Osteocyte (in vitro differentiated cells): ENCODE measurements around the gene TIMM10B. TPM values are rescaled to one million over a fixed set of nuclear protein-coding genes. Genes with fewer than 3 reads are reported as not detected.

Experiments used
- DNase-seq: peaks from one replicate; pipeline ENCODE4 v3.0.0; 2021; ENCODE audit warnings: mixed read lengths; ENCODE audit not compliant: unreplicated experiment; ENCODE audit errors: extremely low spot score
- H3K27ac Mint-ChIP-seq: one replicate; pipeline ENCODE4 v1.8.0; 2021; ENCODE audit warnings: mild to moderate bottlenecking, mixed read lengths; ENCODE audit not compliant: unreplicated experiment
- H3K27me3 Mint-ChIP-seq: one replicate; pipeline ENCODE4 v1.8.0; 2021; ENCODE audit warnings: mixed read lengths; ENCODE audit not compliant: unreplicated experiment
- H3K36me3 Mint-ChIP-seq: one replicate; pipeline ENCODE4 v1.8.0; 2021; ENCODE audit warnings: mixed read lengths; ENCODE audit not compliant: unreplicated experiment
- H3K4me1 Mint-ChIP-seq: one replicate; pipeline ENCODE4 v1.8.0; 2021; ENCODE audit warnings: mixed read lengths; ENCODE audit not compliant: unreplicated experiment
- H3K4me3 Mint-ChIP-seq: one replicate; pipeline ENCODE4 v1.8.0; 2021; ENCODE audit warnings: mild to moderate bottlenecking, moderate library complexity, mixed read lengths; ENCODE audit not compliant: unreplicated experiment
- H3K9me3 Mint-ChIP-seq: one replicate; pipeline ENCODE4 v1.8.0; 2021; ENCODE audit warnings: mixed read lengths; ENCODE audit not compliant: unreplicated experiment
- total RNA-seq: library from RNA; stranded (reverse); gene quantifications from 2 replicates; pipeline ENCODE4 v1.2.1, GENCODE V29; 2021
- TF ChIP-seq, protein P1 (sequence below): fragments of 200-600 bp; sonication (generic); IDR thresholded peaks from 2 replicates; pipeline ENCODE4 v1.5.0; 2021; ENCODE audit warnings: antibody characterized with exemption, mild to moderate bottlenecking, moderate library complexity

The TIMM10B gene
- total RNA-seq, 1 donor from 2014 or later, result 27.0 TPM

DNA sequence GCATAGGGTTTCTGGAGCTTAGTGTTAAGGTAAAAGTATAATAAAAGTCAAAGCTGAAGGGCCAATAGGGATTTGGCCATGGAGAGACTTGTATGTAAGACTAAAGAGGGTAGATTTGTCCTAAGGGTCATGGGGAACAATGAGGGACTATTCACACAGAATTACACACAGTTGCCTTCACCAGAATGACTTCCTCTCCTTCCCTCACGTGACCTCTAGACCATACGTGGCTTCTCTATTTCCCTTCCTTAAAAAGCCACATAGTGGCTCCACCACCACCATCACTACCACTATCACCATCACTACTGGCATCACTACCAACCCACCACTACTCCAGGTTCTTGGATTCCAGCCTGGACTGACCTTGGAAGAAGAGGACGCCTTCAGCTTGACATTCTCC lies 43.3 kb upstream of the TIMM10B start:
- Mint-ChIP-seq H3K27ac (no peak overlapping the region), H3K4me3 (no peak overlapping the region), H3K36me3 (no peaks in the 10 kb centered on the region), H3K27me3 (no peaks in the 10 kb centered on the region), H3K9me3 (no peaks in the 10 kb centered on the region), H3K4me1 (no peaks in the 10 kb centered on the region)
- TF ChIP-seq, protein P1, sequence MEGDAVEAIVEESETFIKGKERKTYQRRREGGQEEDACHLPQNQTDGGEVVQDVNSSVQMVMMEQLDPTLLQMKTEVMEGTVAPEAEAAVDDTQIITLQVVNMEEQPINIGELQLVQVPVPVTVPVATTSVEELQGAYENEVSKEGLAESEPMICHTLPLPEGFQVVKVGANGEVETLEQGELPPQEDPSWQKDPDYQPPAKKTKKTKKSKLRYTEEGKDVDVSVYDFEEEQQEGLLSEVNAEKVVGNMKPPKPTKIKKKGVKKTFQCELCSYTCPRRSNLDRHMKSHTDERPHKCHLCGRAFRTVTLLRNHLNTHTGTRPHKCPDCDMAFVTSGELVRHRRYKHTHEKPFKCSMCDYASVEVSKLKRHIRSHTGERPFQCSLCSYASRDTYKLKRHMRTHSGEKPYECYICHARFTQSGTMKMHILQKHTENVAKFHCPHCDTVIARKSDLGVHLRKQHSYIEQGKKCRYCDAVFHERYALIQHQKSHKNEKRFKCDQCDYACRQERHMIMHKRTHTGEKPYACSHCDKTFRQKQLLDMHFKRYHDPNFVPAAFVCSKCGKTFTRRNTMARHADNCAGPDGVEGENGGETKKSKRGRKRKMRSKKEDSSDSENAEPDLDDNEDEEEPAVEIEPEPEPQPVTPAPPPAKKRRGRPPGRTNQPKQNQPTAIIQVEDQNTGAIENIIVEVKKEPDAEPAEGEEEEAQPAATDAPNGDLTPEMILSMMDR, result no peak
- no peak for DNase-seq

DNA sequence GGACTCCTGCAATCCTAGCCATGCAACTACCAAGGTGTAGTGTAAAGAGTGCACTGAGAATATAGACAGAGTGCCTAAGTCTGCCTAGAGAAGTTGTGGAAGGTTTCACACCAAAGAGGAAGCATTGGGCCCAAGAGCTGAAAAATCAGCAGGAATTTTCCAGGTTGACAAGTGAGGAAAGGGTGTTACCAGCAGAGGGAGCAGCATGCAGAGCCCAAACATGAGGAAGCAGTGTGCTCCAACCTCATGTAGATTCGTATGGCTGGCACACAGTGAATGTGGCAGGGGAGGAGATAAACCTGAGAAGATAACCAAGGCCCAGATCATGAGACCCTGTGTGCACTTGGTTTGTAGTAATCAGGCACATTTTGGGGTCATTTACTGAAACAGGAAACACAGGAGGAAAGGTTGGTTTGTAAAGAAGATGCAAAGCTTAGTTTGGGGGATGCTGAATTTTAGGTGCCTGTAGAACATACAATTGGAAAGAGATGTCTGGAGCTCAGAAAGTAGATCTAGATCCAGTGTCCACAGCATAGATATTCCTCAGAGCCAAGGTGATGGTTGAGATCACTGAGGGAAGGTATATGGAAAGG lies 42.2 kb upstream of the TIMM10B start:
- no peak overlapping the region for H3K27ac Mint-ChIP-seq
- H3K4me1 Mint-ChIP-seq, result no peaks in the 10 kb centered on the region
- no peak for DNase-seq
- TF ChIP-seq, protein P1, result peak; percentile 68
- no peaks in the 10 kb centered on the region for H3K9me3 Mint-ChIP-seq
- no peak overlapping the region for H3K4me3 Mint-ChIP-seq
- no peaks in the 10 kb centered on the region for H3K27me3 Mint-ChIP-seq
- no peaks in the 10 kb centered on the region for H3K36me3 Mint-ChIP-seq

DNA sequence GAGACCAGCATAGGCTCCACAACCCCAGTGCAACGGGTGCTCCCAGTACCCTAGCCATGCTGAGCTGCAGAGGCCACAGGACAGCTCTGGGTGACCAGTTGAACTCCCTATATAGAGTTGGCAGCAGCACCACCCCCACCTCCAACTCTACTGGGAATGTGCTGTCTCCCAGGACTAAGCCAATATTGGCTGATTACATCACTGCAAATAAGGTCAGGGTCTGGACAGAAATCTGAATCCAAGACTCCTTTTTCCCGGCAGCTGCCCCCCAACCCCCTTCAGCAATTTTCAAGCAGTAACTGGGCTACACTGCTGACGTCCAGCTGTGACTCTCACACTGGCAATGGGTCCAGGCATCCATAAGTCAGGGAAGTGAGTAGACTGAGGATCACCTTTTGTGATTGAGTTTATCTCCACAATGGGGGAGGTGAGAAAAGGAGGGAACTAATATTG lies 40.4 kb upstream of the TIMM10B start, which contains the start of gene HPX:
TSS of gene HPX (minus strand) at position 82 of the 453 bp plus-strand sequence. CDS start at position 58, 24 bp downstream.
- no peaks in the 10 kb centered on the region for H3K27me3 Mint-ChIP-seq
- H3K36me3 Mint-ChIP-seq, result no peaks in the 10 kb centered on the region
- H3K4me3 Mint-ChIP-seq, result no peak within 1 kb of the TSS
- H3K27ac Mint-ChIP-seq, result no peak within 1 kb of the TSS
- no peaks in the 10 kb centered on the region for H3K9me3 Mint-ChIP-seq
- no peaks in the 10 kb centered on the region for H3K4me1 Mint-ChIP-seq
- no peak for DNase-seq
- TF ChIP-seq, protein P1, result no peak

DNA sequence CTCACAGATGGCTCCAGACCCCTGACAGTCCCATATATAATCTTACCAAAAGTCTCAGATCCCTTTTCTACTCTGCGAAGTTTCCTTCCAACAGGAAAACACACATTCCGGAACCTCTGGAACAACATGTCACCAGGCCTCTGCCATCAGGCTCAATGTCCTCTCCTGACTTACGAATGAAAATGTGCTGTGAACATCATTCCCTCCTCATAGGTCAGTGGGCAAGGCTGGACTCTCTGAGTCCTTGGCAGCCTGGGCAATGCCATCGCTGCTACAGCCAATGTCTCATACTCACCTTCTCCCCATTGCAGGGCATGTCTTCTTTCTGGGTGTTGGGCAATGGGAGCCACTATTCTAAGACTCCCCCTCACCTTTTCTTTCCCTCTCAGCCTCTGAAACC lies 38.9 kb upstream of the TIMM10B start:
- Mint-ChIP-seq H3K4me1 (no peaks in the 10 kb centered on the region), H3K27ac (no peak overlapping the region), H3K4me3 (no peak overlapping the region), H3K36me3 (no peaks in the 10 kb centered on the region), H3K27me3 (no peaks in the 10 kb centered on the region), H3K9me3 (no peaks in the 10 kb centered on the region)
- TF ChIP-seq, protein P1, result no peak
- DNase-seq, result no peak

DNA sequence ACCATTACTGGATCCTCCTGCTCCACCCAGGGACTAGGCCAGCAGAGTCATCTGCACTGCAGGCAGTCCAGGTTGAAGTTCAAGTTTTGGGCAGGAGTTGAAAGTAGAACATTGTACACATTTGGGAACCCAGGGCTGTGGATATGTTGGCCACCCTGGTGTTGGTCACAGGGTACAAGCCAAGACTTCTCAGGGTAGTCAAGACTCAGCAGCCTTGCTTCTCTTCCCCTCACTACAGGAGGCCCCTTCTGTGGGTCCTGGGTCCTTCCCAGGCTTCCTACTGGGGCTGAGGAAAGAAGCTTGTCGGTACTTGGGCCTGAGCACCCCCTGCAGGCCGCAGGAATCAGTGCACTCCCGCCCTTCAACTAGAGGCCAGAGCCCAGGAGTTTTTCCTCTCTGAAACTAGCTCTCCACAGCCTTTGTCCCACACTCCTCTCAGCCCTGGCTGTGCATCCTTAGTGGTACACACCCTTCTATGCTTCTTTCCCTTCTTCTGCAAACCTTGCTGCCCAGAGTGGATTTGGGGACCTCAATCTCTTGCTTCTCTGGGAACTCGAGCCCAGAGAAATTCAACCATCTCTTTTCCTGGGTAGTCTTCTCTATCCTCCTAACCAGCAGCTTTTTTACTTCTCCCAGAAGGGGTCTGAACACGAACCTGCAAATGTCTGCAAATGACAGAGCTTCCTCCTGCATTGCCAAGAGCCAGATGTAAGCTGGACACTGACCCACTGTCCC lies 37.9 kb upstream of the TIMM10B start:
- Mint-ChIP-seq H3K27ac (no peak overlapping the region), H3K4me3 (no peak overlapping the region), H3K4me1 (no peaks in the 10 kb centered on the region), H3K27me3 (no peaks in the 10 kb centered on the region), H3K36me3 (no peaks in the 10 kb centered on the region), H3K9me3 (no peaks in the 10 kb centered on the region)
- DNase-seq, result no peak
- TF ChIP-seq, protein P1, result peak; percentile 76
